Skeletal muscle tissue (tissue), 4 donors: ENCODE data around the gene SLC13A1. TPM values are rescaled to one million over a fixed set of nuclear protein-coding genes. Genes with fewer than 3 reads are reported as not detected.

ENCODE experiments used
- H3K27ac ChIP-seq: one replicate; pipeline ENCODE4 v1.7.0; 2013; ENCODE audit warnings: mild to moderate bottlenecking, low read depth, low read length, inconsistent platforms
- H3K27me3 ChIP-seq, 3 donors: one replicate each; pipeline ENCODE4 v1.7.0; 2013; ENCODE audit warnings: low read length in 3 of 3; ENCODE audit not compliant: control insufficient read depth in 3 of 3, insufficient read depth in 3 of 3
- H3K36me3 ChIP-seq, 3 donors: one replicate each; pipeline ENCODE4 v1.7.0; 2013; ENCODE audit warnings: low read length in 3 of 3; ENCODE audit not compliant: control insufficient read depth in 3 of 3, insufficient read depth in 3 of 3
- H3K4me1 ChIP-seq, 3 donors: one replicate each; pipeline ENCODE4 v1.7.0; 2013; ENCODE audit warnings: low read length in 3 of 3, mild to moderate bottlenecking in 3 of 3; ENCODE audit not compliant: control insufficient read depth in 3 of 3, insufficient read depth in 3 of 3
- H3K4me3 ChIP-seq, 3 donors: one replicate each; pipeline ENCODE4 v1.7.0; 2013; ENCODE audit warnings: low read length in 3 of 3
- H3K9ac ChIP-seq, 3 donors: one replicate each; pipeline ENCODE4 v1.7.0; 2013; ENCODE audit warnings: low read length in 3 of 3, mild to moderate bottlenecking in 3 of 3, moderate library complexity in 2 of 3, low read depth in 1 of 3
- H3K9me3 ChIP-seq, 3 donors: one replicate each; pipeline ENCODE4 v1.7.0; 2013; ENCODE audit warnings: low read length in 3 of 3; ENCODE audit not compliant: control insufficient read depth in 3 of 3
- total RNA-seq: library from RNA; depleted of rRNA; stranded (reverse); fragments of >200 nt; gene quantifications from one replicate; pipeline ENCODE4 v1.2.3, GENCODE V29; 2014
- donor health status: Osteomylitis.

Gene SLC13A1
- total RNA-seq, 1 donor from 2014 or later, result not detected

DNA sequence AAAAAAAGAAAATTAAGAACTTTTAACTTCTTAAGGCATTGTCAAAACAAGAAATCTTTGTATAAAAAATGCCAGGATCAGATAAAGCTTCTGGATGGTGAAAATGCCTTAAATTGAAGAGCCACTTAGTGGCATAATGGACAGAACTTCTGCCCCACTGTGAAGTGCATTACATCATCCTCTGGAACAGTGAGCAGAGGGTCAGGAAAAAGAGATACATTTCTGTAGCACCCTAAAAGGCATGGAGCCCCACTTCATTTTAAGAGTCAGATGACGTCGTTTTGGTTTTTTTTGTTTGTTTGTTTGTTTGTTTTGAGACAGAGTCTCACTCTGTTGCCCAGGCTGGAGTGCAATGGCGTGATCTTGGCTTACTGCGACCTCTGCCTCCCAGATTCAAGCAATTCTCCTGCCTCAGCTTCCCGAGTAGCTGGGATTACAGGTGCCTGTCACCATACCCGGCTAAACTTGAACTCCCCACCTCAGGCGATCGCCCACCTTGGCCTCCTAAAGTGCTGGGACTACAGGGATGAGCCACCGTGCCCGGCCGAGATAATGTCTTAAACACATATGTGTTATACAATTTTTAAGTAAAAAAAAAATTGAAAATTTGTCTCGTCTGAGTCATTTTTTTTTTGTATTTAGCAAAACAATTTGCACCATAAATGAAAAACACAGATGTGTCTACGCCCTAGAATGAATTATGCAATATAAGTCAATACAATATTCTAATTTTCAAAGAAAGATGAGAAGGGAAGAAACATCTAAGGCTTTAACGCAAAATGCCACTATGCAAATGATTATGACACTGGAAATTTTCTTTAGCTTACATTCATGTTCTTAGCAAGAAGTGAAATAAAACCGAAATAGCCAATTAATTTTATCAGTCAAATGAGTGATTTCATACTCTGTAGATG, 29.2 kb downstream of the SLC13A1 start:
- Histone ChIP-seq H3K9me3 (no peaks in the 10 kb centered on the region), H3K4me3 (no peak overlapping the region), H3K27ac (no peak overlapping the region), H3K4me1 (no peaks in the 10 kb centered on the region), H3K27me3 (no peaks in the 10 kb centered on the region), H3K36me3 (no peaks in the 10 kb centered on the region), H3K9ac (no peak overlapping the region)

DNA sequence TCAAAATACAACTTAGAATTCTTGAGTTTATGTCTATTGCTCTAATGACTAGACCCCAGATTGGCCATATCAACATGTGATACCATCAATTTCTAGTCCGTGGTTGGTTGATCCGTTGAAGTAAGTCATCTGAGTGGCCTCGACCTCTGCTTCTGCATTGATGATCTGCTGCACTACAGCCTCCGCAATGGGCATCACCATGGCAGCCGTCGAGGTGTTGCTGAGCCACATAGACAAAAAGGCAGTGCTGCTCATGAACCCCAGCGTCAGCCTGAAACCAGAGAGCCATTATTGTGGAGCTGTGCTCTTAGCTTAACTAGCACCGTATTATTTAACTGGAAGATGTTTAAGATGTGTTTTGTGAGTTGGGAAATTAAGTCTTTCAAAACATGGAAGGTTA, 30.7 kb downstream of the SLC13A1 start:
- H3K4me3 ChIP-seq, result no peak overlapping the region
- no peaks in the 10 kb centered on the region for H3K27me3 ChIP-seq
- H3K36me3 ChIP-seq, result no peaks in the 10 kb centered on the region
- no peaks in the 10 kb centered on the region for H3K9me3 ChIP-seq
- no peaks in the 10 kb centered on the region for H3K4me1 ChIP-seq
- H3K27ac ChIP-seq, result no peak overlapping the region
- H3K9ac ChIP-seq, result no peak overlapping the region

DNA sequence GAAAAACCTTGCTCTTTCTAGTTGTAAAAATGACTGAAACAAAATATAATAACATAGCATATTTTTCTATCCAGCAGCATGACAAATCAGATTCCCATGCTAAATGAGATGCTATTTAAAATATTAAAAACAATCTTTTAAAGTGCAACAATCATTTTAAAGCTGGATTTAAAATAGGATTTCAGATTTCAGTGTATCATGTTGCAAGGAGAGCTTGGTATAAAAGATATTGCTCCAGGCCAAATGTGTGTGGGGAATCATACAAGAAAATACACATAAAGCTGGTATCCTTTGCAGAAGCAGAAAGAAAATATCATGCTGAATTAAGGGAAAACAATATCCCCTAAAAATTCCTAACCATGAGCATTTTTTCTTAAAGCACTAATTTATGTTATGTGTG, 42.2 kb downstream of the SLC13A1 start:
- Histone ChIP-seq H3K27ac (no peak overlapping the region), H3K4me3 (no peak overlapping the region), H3K9me3 (no peaks in the 10 kb centered on the region), H3K27me3 (no peaks in the 10 kb centered on the region), H3K9ac (no peak overlapping the region), H3K36me3 (no peaks in the 10 kb centered on the region), H3K4me1 (no peaks in the 10 kb centered on the region)

DNA sequence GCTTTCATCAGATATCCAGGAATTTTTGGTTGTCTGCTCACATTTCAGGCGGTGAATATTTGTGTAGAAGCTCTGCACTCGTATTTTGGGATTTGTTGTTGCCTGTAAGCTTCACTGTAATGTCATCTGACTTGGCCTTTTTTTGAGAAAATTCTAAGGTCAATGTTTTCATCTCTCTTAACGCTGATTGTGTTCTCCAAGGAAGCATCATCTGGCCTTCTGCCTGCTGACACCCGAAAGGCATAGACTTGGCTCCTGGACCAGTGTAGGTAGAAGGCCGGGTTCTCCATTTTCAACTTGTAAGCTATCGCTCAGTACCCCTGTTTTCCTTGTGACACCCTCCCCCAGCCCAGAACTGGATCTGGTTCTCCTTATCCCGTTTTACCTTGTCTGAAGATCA, 44.2 kb downstream of the SLC13A1 start:
- Histone ChIP-seq H3K27ac (no peak overlapping the region), H3K27me3 (no peaks in the 10 kb centered on the region), H3K9me3 (no peaks in the 10 kb centered on the region), H3K36me3 (no peaks in the 10 kb centered on the region), H3K4me1 (no peaks in the 10 kb centered on the region), H3K4me3 (no peak overlapping the region), H3K9ac (no peak overlapping the region)

DNA sequence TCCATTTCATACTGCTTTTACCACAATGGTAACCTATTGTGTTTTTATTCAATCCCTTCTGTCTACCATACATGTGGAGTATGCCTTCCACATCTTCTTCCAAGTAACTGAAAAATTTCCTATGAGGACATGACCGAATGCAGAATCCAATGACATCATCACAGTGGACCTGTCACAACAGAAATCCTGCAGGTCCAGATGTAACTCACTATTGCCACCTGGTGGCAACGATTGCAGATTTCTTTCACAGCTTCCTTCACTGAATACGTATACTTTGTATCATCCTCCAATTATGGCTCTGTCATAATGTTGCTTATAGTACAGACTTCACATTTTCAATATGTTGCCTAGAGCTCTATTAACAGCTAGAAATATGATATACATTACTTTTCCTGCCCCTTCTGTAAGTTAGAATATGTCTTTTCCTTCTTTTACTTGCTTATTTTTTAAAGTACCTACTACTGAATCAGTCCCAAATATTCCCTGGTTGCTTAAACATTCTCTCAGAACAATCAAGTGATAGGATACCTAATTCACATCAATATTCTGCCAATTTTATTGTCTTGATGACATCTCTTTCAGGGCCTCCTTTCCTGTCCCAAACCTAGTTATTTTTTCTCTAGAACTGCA, 45.4 kb downstream of the SLC13A1 start:
- Histone ChIP-seq H3K27ac (no peak overlapping the region), H3K4me1 (no peaks in the 10 kb centered on the region), H3K9me3 (no peaks in the 10 kb centered on the region), H3K36me3 (no peaks in the 10 kb centered on the region), H3K27me3 (no peaks in the 10 kb centered on the region), H3K9ac (no peak overlapping the region), H3K4me3 (no peak overlapping the region)

DNA sequence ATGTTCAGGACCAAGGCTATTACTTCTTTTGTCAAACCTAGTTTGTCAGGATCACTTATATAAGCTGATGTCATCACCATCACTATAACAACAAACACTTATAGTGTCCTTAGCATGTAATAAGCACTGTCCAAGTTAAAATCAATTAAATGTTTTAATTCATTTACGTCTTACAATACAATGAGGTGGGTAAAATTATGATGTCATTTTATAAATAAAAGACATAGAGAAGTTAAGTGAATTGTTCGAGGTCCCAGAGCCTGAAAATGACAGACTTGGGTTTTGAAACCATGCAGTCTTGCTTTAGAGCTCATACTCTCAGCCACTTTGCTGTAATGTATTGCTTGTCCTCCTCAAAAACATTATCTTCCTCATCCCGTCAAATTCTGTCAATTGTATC, 48.3 kb downstream of the SLC13A1 start:
- H3K4me3 ChIP-seq, result no peak overlapping the region
- no peak overlapping the region for H3K27ac ChIP-seq
- H3K9me3 ChIP-seq, result no peaks in the 10 kb centered on the region
- no peak overlapping the region for H3K9ac ChIP-seq
- H3K4me1 ChIP-seq, result no peaks in the 10 kb centered on the region
- no peaks in the 10 kb centered on the region for H3K36me3 ChIP-seq
- no peaks in the 10 kb centered on the region for H3K27me3 ChIP-seq

DNA sequence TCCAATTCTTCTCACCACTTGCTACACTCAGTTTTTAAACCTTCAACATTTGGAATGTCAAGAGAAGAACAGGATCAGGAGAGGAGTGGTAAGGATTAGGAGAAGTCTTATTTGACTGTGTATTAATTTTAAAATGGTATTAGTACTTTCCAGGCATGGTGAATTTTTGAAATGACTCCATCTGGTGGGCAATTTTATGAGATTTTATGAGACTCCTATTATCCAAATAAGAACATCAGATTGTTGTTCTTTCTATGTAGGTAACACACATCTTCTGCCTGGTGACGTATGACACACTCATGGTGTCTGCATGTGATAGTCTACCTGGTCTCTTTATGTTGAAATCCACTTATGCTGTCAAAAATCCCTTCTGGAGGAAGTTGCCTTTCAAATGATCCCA, 51.0 kb downstream of the SLC13A1 start:
- no peak overlapping the region for H3K4me3 ChIP-seq
- H3K4me1 ChIP-seq, result no peaks in the 10 kb centered on the region
- H3K36me3 ChIP-seq, result no peaks in the 10 kb centered on the region
- H3K9ac ChIP-seq, result no peak overlapping the region
- H3K27me3 ChIP-seq, result no peaks in the 10 kb centered on the region
- no peaks in the 10 kb centered on the region for H3K9me3 ChIP-seq
- no peak overlapping the region for H3K27ac ChIP-seq

DNA sequence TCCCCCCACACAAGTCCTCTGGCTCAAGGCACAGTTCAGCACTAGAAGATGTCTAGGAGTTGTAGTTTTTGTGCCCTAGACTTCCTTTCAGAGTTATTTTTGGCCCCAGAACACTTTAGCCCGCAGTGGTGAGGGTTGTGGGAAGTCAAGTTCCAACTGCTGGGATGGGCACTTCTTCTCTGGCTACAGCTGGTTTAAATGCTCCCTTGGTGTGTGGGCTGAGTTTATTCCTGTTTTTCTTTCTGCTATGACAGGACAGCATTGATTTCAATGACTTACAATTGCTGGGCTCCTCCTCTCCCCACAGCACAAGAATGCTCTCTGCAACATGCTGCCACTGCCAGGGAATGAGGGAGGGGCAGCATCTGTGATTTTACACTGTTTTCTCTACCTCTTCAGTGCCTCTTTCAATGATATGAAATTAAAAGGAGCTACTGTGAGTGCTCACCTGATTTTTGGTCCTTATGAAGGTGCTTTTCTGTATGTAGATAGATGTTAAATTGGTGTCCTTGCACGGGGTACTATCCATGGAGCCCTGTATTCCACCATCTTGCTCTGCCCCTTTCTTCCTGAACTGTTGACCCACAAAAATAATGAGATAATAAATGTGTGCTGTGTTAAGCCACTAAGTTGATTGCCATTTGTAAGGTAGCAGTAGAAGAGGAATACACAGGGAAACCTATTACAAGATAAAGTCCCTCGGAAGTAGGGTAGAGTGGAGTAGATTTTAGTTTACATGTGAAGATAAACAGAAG, 56.3 kb downstream of the SLC13A1 start:
- Histone ChIP-seq H3K36me3 (no peaks in the 10 kb centered on the region), H3K27me3 (no peaks in the 10 kb centered on the region), H3K27ac (no peak overlapping the region), H3K9me3 (no peaks in the 10 kb centered on the region), H3K4me3 (no peak overlapping the region), H3K9ac (no peak overlapping the region), H3K4me1 (no peaks in the 10 kb centered on the region)

DNA sequence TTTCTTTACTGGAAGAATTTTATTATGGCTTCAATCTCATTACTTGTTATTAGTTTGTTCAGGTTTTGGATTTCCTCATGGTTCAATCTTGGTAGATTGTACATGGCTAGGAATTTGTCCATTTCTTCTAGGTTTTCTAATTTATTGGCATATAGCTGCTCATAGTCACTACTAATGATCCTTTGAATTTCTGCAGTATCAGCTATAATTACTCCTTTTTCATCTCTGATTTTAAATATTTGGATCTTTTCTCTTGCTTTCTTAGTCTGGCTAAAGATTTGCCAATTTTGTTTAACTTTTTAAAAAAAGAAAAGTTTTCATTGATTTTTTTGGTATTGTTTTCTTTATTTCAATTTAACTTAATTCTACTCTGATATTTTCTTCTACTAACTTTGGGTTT, 59.2 kb downstream of the SLC13A1 start:
- Histone ChIP-seq H3K27me3 (no peaks in the 10 kb centered on the region), H3K9ac (no peak overlapping the region), H3K4me3 (no peak overlapping the region), H3K36me3 (no peaks in the 10 kb centered on the region), H3K9me3 (no peaks in the 10 kb centered on the region), H3K4me1 (no peaks in the 10 kb centered on the region), H3K27ac (no peak overlapping the region)

DNA sequence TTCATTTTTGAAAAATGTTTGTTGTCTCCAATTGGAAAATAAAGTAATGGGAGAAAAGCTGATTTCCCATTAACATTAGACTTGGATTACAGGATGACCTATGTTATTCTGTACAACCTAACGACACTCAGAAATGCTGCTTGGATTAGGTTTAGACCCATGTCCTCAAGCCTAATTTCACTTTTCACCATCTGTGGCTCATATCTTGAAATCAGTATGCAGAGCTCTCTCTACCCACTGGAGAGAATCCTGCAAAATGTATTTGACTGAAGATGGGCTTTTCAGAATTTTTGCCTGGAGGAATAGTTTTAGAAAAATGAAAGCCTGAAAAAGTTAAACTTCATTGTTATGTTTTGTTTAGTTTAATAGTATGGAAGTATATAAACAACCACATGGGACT, 63.8 kb downstream of the SLC13A1 start:
- no peak overlapping the region for H3K4me3 ChIP-seq
- no peaks in the 10 kb centered on the region for H3K4me1 ChIP-seq
- H3K27ac ChIP-seq, result no peak overlapping the region
- H3K36me3 ChIP-seq, result no peaks in the 10 kb centered on the region
- no peak overlapping the region for H3K9ac ChIP-seq
- no peaks in the 10 kb centered on the region for H3K27me3 ChIP-seq
- no peaks in the 10 kb centered on the region for H3K9me3 ChIP-seq
